ENCODE measurements around the gene SEMA6B.

DNA sequence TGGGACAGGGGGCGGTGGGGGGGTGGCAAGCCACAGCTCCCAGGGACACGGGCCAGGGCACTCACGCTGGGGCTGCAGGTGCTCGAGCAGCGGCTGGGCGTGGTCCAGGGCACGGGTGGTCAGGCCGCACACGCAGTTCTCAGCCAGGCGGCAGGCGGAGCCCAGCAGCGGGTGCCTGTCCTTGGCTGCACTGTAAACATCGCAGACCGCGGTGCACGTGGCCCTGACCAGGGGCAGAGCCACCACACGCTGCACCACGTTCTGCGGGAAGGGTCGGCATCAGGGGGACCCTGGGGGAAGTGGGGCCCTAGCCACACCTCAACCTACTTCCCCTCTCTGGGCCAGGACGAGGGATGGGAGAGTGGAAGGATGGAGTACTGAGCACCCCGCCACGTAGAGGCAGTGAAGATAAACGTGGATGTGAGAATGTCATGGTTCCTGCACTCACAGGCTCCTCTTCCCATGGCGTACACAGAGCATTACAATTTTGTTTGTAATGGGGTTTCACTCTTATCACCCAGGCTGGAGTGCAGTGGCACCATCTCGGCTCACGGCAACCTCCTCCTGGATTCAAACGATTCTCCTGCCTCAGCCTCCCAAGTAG, 27.8 kb downstream of the SEMA6B start:
- no peak for TF ChIP-seq CTCF (conservative IDR thresholded peaks at IDR 0.05)
- no peak for TF ChIP-seq ZFX (IDR thresholded peaks at IDR 0.05)
